H54 (cell line): ENCODE data around the gene SIX2.
A peak's percentile ranks its signal among the peaks of the same experiment; 100 is the strongest.

Experiments used
- DNase-seq: peaks from one replicate; pipeline ENCODE4 v3.0.0; 2011; ENCODE audit warnings: low spot score, mixed read lengths; ENCODE audit not compliant: insufficient read length
- FAIRE-seq: peaks from 3 replicates; lab custom pipeline; 2011; peaks lifted over from hg19 to GRCh38; lab: Jason Lieb, UNC
- POLR2A ChIP-seq: IDR thresholded peaks from 2 replicates; pipeline ENCODE4 v1.6.1; 2011; ENCODE audit warnings: low read depth, mild to moderate bottlenecking, low read length

Gene SIX2

GRCh38 chr2:45011621-45012602, 2.7 kb upstream of the SIX2 start:
- FAIRE-seq (no peak), DNase-seq (no peak)
- no peak for TF ChIP-seq POLR2A

- FAIRE-seq (no peak), DNase-seq (no peak)
- TF ChIP-seq POLR2A: no peak
These were observed 1.9 kb upstream of the SIX2 start for GRCh38 chr2:45011121-45011520.

GRCh38 chr2:45010702-45011012, 1.4 kb upstream of the SIX2 start:
- TF ChIP-seq POLR2A: no peak
- DNase-seq: no peak
- no peak for FAIRE-seq

- FAIRE-seq (no peak), DNase-seq (peak; percentile 67)
- TF ChIP-seq POLR2A: no peak; the same call in 1 of the 2 replicates
These were observed 863 bp upstream of the SIX2 start for GRCh38 chr2:45009928-45010701.

- FAIRE-seq (no peak), DNase-seq (no peak)
- no peak for TF ChIP-seq POLR2A
These were observed 739 bp downstream of the SIX2 start for GRCh38 chr2:45008296-45009129.

GRCh38 chr2:45007961-45008295, 1.3 kb downstream of the SIX2 start:
- DNase-seq (no peak), FAIRE-seq (no peak)
- no peak for TF ChIP-seq POLR2A

GRCh38 chr2:45006942-45007287, 2.3 kb downstream of the SIX2 start:
- no peak for DNase-seq
- FAIRE-seq: no peak
- no peak for TF ChIP-seq POLR2A

GRCh38 chr2:45006041-45006941, 3.0 kb downstream of the SIX2 start:
- FAIRE-seq (no peak), DNase-seq (no peak)
- TF ChIP-seq POLR2A: no peak

GRCh38 chr2:45005261-45006002, 3.8 kb downstream of the SIX2 start:
- DNase-seq: no peak
- no peak for FAIRE-seq
- no peak for TF ChIP-seq POLR2A

GRCh38 chr2:45004562-45005191, 4.6 kb downstream of the SIX2 start:
- FAIRE-seq (no peak), DNase-seq (no peak)
- no peak for TF ChIP-seq POLR2A

GRCh38 chr2:45003579-45004551, 5.4 kb downstream of the SIX2 start:
- no peak for TF ChIP-seq POLR2A
- FAIRE-seq (no peak), DNase-seq (no peak)
